SU-DHL-6 (cell line): ENCODE measurements around the gene GRID2.
"Not testable (repeated sequence)": the region's sequence is repeated elsewhere in the genome, so short reads cannot be mapped to it uniquely, and the experiment has no call there.

Experiments
- H2AFZ ChIP-seq: fragments of 200-600 bp; sonication (generic); 2 replicates; pipeline ENCODE4 v1.6.1; 2014; ENCODE audit warnings: low read depth, mild to moderate bottlenecking, moderate library complexity, mixed read lengths, antibody characterized with exemption, low read length; ENCODE audit not compliant: severe bottlenecking
- H3F3A ChIP-seq: fragments of 200-600 bp; shearing (Covaris generic); 2 replicates; pipeline ENCODE4 v1.6.0; 2016; ENCODE audit warnings: antibody characterized with exemption, mild to moderate bottlenecking; ENCODE audit not compliant: insufficient read depth
- H3K27ac ChIP-seq: fragments of 200-600 bp; sonication (generic); 2 replicates; pipeline ENCODE4 v1.5.1; 2016; ENCODE audit warnings: low read depth, mild to moderate bottlenecking, low read length, moderate library complexity, mixed read lengths
- H3K27me3 ChIP-seq: fragments of 200-600 bp; sonication (generic), shearing (Covaris generic); 2 replicates; pipeline ENCODE4 v1.6.0; 2014; ENCODE audit warnings: mild to moderate bottlenecking, low read length
- H3K36me3 ChIP-seq: fragments of 200-600 bp; sonication (generic); 2 replicates; pipeline ENCODE4 v1.6.1; 2014; ENCODE audit warnings: mild to moderate bottlenecking, low read length, mixed read lengths
- H3K4me2 ChIP-seq: fragments of 300-600, 200-600 bp; shearing (Covaris generic), sonication (generic); 2 replicates; pipeline ENCODE4 v1.6.0; 2014; ENCODE audit warnings: low read length, low read depth, mild to moderate bottlenecking; ENCODE audit not compliant: poor library complexity, severe bottlenecking
- H3K4me3 ChIP-seq: fragments of 200-600 bp; sonication (generic); 2 replicates; pipeline ENCODE4 v1.5.1; 2014; ENCODE audit warnings: antibody characterized with exemption, low read length, mild to moderate bottlenecking, mixed read lengths; ENCODE audit not compliant: insufficient read depth, poor library complexity, severe bottlenecking
- H3K79me2 ChIP-seq: fragments of 200-600 bp; sonication (generic); 2 replicates; pipeline ENCODE4 v1.6.1; 2014; ENCODE audit warnings: mild to moderate bottlenecking, low read length, moderate library complexity; ENCODE audit not compliant: insufficient read depth
- H3K9ac ChIP-seq: fragments of 200-600 bp; sonication (generic); 2 replicates; pipeline ENCODE4 v1.7.0; 2014; ENCODE audit warnings: mild to moderate bottlenecking, low read length
- H3K9me2 ChIP-seq: fragments of 200-600 bp; sonication (generic); replicated peaks from 2 replicates; pipeline ENCODE4 v1.6.1; 2014; ENCODE audit warnings: low read length; ENCODE audit not compliant: insufficient read depth
- H3K9me3 ChIP-seq: fragments of 200-600 bp; sonication (generic); 2 replicates; pipeline ENCODE4 v1.6.1; 2014; ENCODE audit warnings: low read length, mixed read lengths; ENCODE audit not compliant: insufficient read depth
- H4K20me1 ChIP-seq: fragments of 200-600 bp; sonication (generic); 2 replicates; pipeline ENCODE4 v1.6.1; 2014; ENCODE audit warnings: low read depth, mild to moderate bottlenecking, antibody characterized with exemption, low read length, moderate library complexity, mixed read lengths
- CTCF ChIP-seq: fragments of 200-600 bp; sonication (generic); IDR thresholded peaks from one replicate; pipeline ENCODE4 v1.5.1; 2017; ENCODE audit warnings: antibody characterized with exemption, mild to moderate bottlenecking, low read length, moderate library complexity; ENCODE audit not compliant: insufficient read depth, poor library complexity, severe bottlenecking
- EZH2phosphoT487 ChIP-seq: fragments of 200-600 bp; sonication (generic), shearing (Covaris generic); conservative IDR thresholded peaks from 2 replicates; pipeline ENCODE4 v1.6.1; 2018; ENCODE audit warnings: mild to moderate bottlenecking, antibody characterized with exemption, low read length, moderate library complexity, mixed read lengths

GRID2 gene

GRCh38 chr4:92445127-92445526, 141.4 kb downstream of the GRID2 start:
- Histone ChIP-seq H4K20me1 (no peaks in the 10 kb centered on the region), H3K27me3 (no peaks in the 10 kb centered on the region), H3K79me2 (no peaks in the 10 kb centered on the region), H3K9me2 (no peaks in the 10 kb centered on the region), H3K36me3 (no peaks in the 10 kb centered on the region), H3K27ac (no peak overlapping the region), H3K9ac (no peak overlapping the region), H3K9me3 (no peaks in the 10 kb centered on the region), H3K4me2 (no peak overlapping the region), H3F3A (no peaks in the 10 kb centered on the region), H2AFZ (no peak overlapping the region), H3K4me3 (no peak overlapping the region)
- TF ChIP-seq EZH2phosphoT487 (no peak), CTCF (no peak)

GRCh38 chr4:92447255-92447905, 143.6 kb downstream of the GRID2 start:
- Histone ChIP-seq H3K36me3 (no peaks in the 10 kb centered on the region), H3K9ac (no peak overlapping the region), H3K9me3 (no peaks in the 10 kb centered on the region), H3K27ac (no peak overlapping the region), H3K4me2 (no peak overlapping the region), H3K27me3 (no peaks in the 10 kb centered on the region), H4K20me1 (no peaks in the 10 kb centered on the region), H3K79me2 (no peaks in the 10 kb centered on the region), H3F3A (no peaks in the 10 kb centered on the region), H3K4me3 (no peak overlapping the region), H3K9me2 (no peaks in the 10 kb centered on the region), H2AFZ (no peak overlapping the region)
- TF ChIP-seq CTCF (no peak), EZH2phosphoT487 (no peak)

DNA sequence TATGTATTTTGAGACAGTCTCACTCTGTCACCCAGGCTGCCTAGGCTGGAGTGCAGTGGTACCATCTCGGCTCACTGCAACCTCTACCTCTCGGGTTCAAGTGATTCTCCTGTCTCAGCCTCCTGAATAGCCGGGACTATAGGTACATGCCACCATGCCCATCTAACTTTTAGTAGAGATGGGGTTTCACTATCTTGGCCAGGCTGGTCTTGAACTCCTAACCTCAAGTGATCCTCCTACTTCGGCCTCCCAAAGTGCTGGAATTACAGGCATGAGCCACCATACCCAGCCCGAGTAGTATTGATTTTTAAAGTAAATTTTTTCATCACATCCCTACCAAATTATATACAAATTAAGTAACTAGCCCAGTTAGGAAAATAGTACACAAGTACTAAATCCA, 144.4 kb downstream of the GRID2 start:
- not testable (repeated sequence) for H3K4me3 ChIP-seq, H3K4me2 ChIP-seq, H3K9me2 ChIP-seq, H3K79me2 ChIP-seq, H4K20me1 ChIP-seq, H3K36me3 ChIP-seq, H3K27me3 ChIP-seq, H3F3A ChIP-seq, H2AFZ ChIP-seq, H3K9ac ChIP-seq, H3K27ac ChIP-seq, H3K9me3 ChIP-seq

- no peaks in the 10 kb centered on the region for H3K9me3 ChIP-seq
- no peaks in the 10 kb centered on the region for H4K20me1 ChIP-seq
- no peaks in the 10 kb centered on the region for H3F3A ChIP-seq
- no peak overlapping the region for H2AFZ ChIP-seq
- no peak overlapping the region for H3K9ac ChIP-seq
- H3K36me3 ChIP-seq, result no peaks in the 10 kb centered on the region
- no peak overlapping the region for H3K4me3 ChIP-seq
- no peak overlapping the region for H3K4me2 ChIP-seq
- no peaks in the 10 kb centered on the region for H3K9me2 ChIP-seq
- H3K79me2 ChIP-seq, result no peaks in the 10 kb centered on the region
- H3K27ac ChIP-seq, result no peak overlapping the region
- TF ChIP-seq EZH2phosphoT487, result no peak
- TF ChIP-seq CTCF, result no peak
- H3K27me3 ChIP-seq, result no peaks in the 10 kb centered on the region
These were observed 146.9 kb downstream of the GRID2 start for GRCh38 chr4:92450694-92451093.
